ENCODE results near the gene ASH1L. TPM values are rescaled to one million over a fixed set of nuclear protein-coding genes. Genes with fewer than 3 reads are reported as not detected.

The ASH1L gene
- total RNA-seq, 1 experiment from 2014 or later = 30.5 TPM

GRCh38 chr1:155360051-155360450, 202.6 kb downstream of the ASH1L start:
- Histone ChIP-seq H3K4me2 (ENCODE audit: low read length) (no peak overlapping the region), H2AFZ (ENCODE audit: low read depth, low read length, poor library complexity, severe bottlenecking) (no peak overlapping the region), H3K79me2 (ENCODE audit: insufficient read depth, low read length) (no peaks in the 10 kb centered on the region), H3K9me3 (ENCODE audit: control insufficient read depth in 1 of 2, insufficient read depth in 1 of 2, low read depth in 1 of 2, low read length in 2 of 2) (no peaks in the 10 kb centered on the region), H3K4me3 (replicated peaks in 1 of 2; ENCODE audit: low read depth in 1 of 2, low read length in 2 of 2) (no peak overlapping the region), H3K27ac (ENCODE audit: low read depth, low read length) (no peak overlapping the region), H3K9me2 (ENCODE audit: insufficient read depth) (no peaks in the 10 kb centered on the region), H4K20me1 (ENCODE audit: insufficient read depth) (no peaks in the 10 kb centered on the region), H3K4me1 (ENCODE audit: control insufficient read depth in 1 of 2, insufficient read depth in 2 of 2, low read length in 2 of 2) (no peaks in the 10 kb centered on the region), H3K27me3 (ENCODE audit: insufficient read depth, low read length) (no peaks in the 10 kb centered on the region), H3K9ac (ENCODE audit: low read length) (no peak overlapping the region), H3K36me3 (ENCODE audit: control insufficient read depth in 1 of 2, insufficient read depth in 2 of 2, low read length in 2 of 2) (peaks cover 0 to 9% of the 10 kb centered on the region in 2 experiments; a peak in 3 of 4 replicates)
- ChIA-PET POLR2A (no interaction called here), CTCF (no interaction called here), RAD21 (ENCODE audit: low non-redundant PET in 1 of 2, low total read pairs in 2 of 2, uncharacterized antibody in 2 of 2, unreplicated experiment in 2 of 2) (no interaction called here)
- BruUV-seq (replicated peaks) = no TSS peak
- no peak for TF ChIP-seq ELF1 (IDR thresholded peaks at IDR 0.05; ENCODE audit: borderline replicate concordance, low read depth)
- TF ChIP-seq MAX (IDR thresholded peaks at IDR 0.05) = no peak
- no peak for TF ChIP-seq TCF7L2 (IDR thresholded peaks at IDR 0.05; ENCODE audit: borderline replicate concordance, extremely low read depth, insufficient read depth, insufficient read length)
- no peak for TF ChIP-seq SIN3A (IDR thresholded peaks at IDR 0.05; ENCODE audit: low read depth)
- TF ChIP-seq POLR2AphosphoS5 (IDR thresholded peaks at IDR 0.05; ENCODE audit: low read depth, low read length) = no peak
- no peak for TF ChIP-seq CBX3 (IDR thresholded peaks at IDR 0.05; ENCODE audit: low read depth)
- TF ChIP-seq EZH2 (IDR thresholded peaks at IDR 0.05) = no peak
- no peak for TF ChIP-seq CEBPB (IDR thresholded peaks at IDR 0.05; ENCODE audit: low read depth)
- no peak for TF ChIP-seq SP1 (IDR thresholded peaks at IDR 0.05; ENCODE audit: low read depth)
- TF ChIP-seq CTCF (IDR thresholded peaks at IDR 0.05 in 2 of 3, conservative IDR thresholded peaks at IDR 0.05 in 1 of 3; ENCODE audit: borderline replicate concordance in 1 of 3, insufficient read depth in 1 of 3, low read depth in 2 of 3, low read length in 2 of 3) = no peak
- no peak for TF ChIP-seq ZBTB33 (IDR thresholded peaks at IDR 0.05; ENCODE audit: extremely low read depth, insufficient replicate concordance, low read length)
- no peak for TF ChIP-seq POLR2A (IDR thresholded peaks at IDR 0.05; ENCODE audit: borderline replicate concordance, extremely low read depth, insufficient read depth, insufficient read length)
- no peak for TF ChIP-seq YY1 (IDR thresholded peaks at IDR 0.05; ENCODE audit: extremely low read depth, insufficient replicate concordance, low read depth, low read length)
- TF ChIP-seq ATF3 (IDR thresholded peaks at IDR 0.05) = no peak
- TF ChIP-seq REST (IDR thresholded peaks at IDR 0.05; ENCODE audit: low read depth) = no peak
- ATAC-seq = no peak
- intact Hi-C loops (cut with micrococcal nuclease) = no loop called here
- DNase-seq (ENCODE audit: low read depth, low spot score) = no peak

Data from HCT116 (cell line).